ENCODE data around the gene MARK1. TPM values are rescaled to one million over a fixed set of nuclear protein-coding genes. Genes with fewer than 3 reads are reported as not detected.

Gene MARK1
- 1 to 10 TPM; 1.3 to 2.7 (median 1.9) TPM for total RNA-seq

- in situ Hi-C loops (cut with MboI; ENCODE audit: low sequenced_read_pairs in 4 of 4) = no loop called here
- peaks cover 0 to 5% (median 0%) of the 10 kb centered on the region in 3 donors for H3K27me3 ChIP-seq
- no peaks in the 10 kb centered on the region for H3K36me3 ChIP-seq
- DNase-seq (peak; percentile 19 to 53), ATAC-seq (peak; percentile 68 to 70)
- peak within 1 kb of the TSS; percentile 67 to 82 (median 74) for H3K4me3 ChIP-seq
- H3K27ac ChIP-seq = peak within 1 kb of the TSS; percentile 63 to 81 (median 72)
- no peaks in the 10 kb centered on the region for H3K9me3 ChIP-seq
- intact Hi-C loops (cut with DNase I; ENCODE audit: low total_unique reads) = no loop called here
- no peaks in the 10 kb centered on the region for H3K4me1 ChIP-seq
- TF ChIP-seq CTCF (IDR thresholded peaks at IDR 0.05 in 4 of 5, conservative IDR thresholded peaks at IDR 0.05 in 1 of 5) = no peak
- peak; percentile 31 to 50 for TF ChIP-seq POLR2A (IDR thresholded peaks at IDR 0.05)
Observed at GRCh38 chr1:220527908-220528678, at the start of gene MARK1. Gene MARK1, plus strand, starts transcription at chr1:220528136. Its CDS starts 687 bp downstream, at chr1:220528823.

- H3K27ac ChIP-seq = peak overlapping the region in 1 of 4 donors; percentile 10
- in situ Hi-C loops (cut with MboI; ENCODE audit: low sequenced_read_pairs in 4 of 4) (no loop called here), intact Hi-C loops (cut with DNase I; ENCODE audit: low total_unique reads) (no loop called here)
- H3K27me3 ChIP-seq = no peaks in the 10 kb centered on the region
- no peak for DNase-seq
- ATAC-seq = peak in 1 of 2 donors; percentile 44
- no peaks in the 10 kb centered on the region for H3K9me3 ChIP-seq
- H3K36me3 ChIP-seq = no peaks in the 10 kb centered on the region
- H3K4me3 ChIP-seq = no peak overlapping the region
- TF ChIP-seq POLR2A (IDR thresholded peaks at IDR 0.05) = no peak
- TF ChIP-seq CTCF (IDR thresholded peaks at IDR 0.05 in 4 of 5, conservative IDR thresholded peaks at IDR 0.05 in 1 of 5) = no peak
- no peaks in the 10 kb centered on the region for H3K4me1 ChIP-seq
Observed at GRCh38 chr1:220483700-220484099, 44.2 kb upstream of the MARK1 start.

GRCh38 chr1:220484135-220484534 lies 43.8 kb upstream of the MARK1 start:
- no peak overlapping the region for H3K4me3 ChIP-seq
- H3K27ac ChIP-seq = peak overlapping the region in 1 of 4 donors; percentile 10
- H3K9me3 ChIP-seq = no peaks in the 10 kb centered on the region
- TF ChIP-seq CTCF (IDR thresholded peaks at IDR 0.05 in 4 of 5, conservative IDR thresholded peaks at IDR 0.05 in 1 of 5) (no peak), POLR2A (IDR thresholded peaks at IDR 0.05) (no peak)
- H3K27me3 ChIP-seq = no peaks in the 10 kb centered on the region
- ATAC-seq (no peak), DNase-seq (no peak)
- in situ Hi-C loops (cut with MboI; ENCODE audit: low sequenced_read_pairs in 4 of 4) (no loop called here), intact Hi-C loops (cut with DNase I; ENCODE audit: low total_unique reads) (no loop called here)
- no peaks in the 10 kb centered on the region for H3K36me3 ChIP-seq
- no peaks in the 10 kb centered on the region for H3K4me1 ChIP-seq

- Histone ChIP-seq H3K4me3 (no peak overlapping the region), H3K27ac (no peak overlapping the region)
- ATAC-seq = no peak
Observed at GRCh38 chr1:220485131-220485530, 42.8 kb upstream of the MARK1 start.

More at GRCh38 chr1:220485131-220485530, 42.8 kb upstream of the MARK1 start:
- in situ Hi-C loops (cut with MboI; ENCODE audit: low sequenced_read_pairs in 4 of 4) (no loop called here), intact Hi-C loops (cut with DNase I; ENCODE audit: low total_unique reads) (no loop called here)
- DNase-seq = no peak
- H3K9me3 ChIP-seq = no peaks in the 10 kb centered on the region
- TF ChIP-seq POLR2A (IDR thresholded peaks at IDR 0.05) (no peak), CTCF (IDR thresholded peaks at IDR 0.05 in 4 of 5, conservative IDR thresholded peaks at IDR 0.05 in 1 of 5) (no peak)
- no peaks in the 10 kb centered on the region for H3K27me3 ChIP-seq
- H3K36me3 ChIP-seq = no peaks in the 10 kb centered on the region
- no peaks in the 10 kb centered on the region for H3K4me1 ChIP-seq
